Hepatocyte (in vitro differentiated cells): ENCODE data around the gene CCDC88C.

Source experiments
- CTCF ChIP-seq: fragments of 200-600 bp; sonication (generic); IDR thresholded peaks from 2 replicates; pipeline ENCODE4 v1.5.1; 2016; ENCODE audit warnings: antibody characterized with exemption, mild to moderate bottlenecking; ENCODE audit not compliant: poor library complexity
- EZH2 ChIP-seq: fragments of 200-600 bp; sonication (generic); IDR thresholded peaks from 2 replicates; pipeline ENCODE4 v1.6.1; 2016; ENCODE audit warnings: antibody characterized with exemption, mild to moderate bottlenecking, borderline replicate concordance
- EZH2phosphoT487 ChIP-seq: fragments of 200-600 bp; sonication (generic); IDR thresholded peaks from one replicate; pipeline ENCODE4 v1.6.1; 2018; ENCODE audit warnings: antibody characterized with exemption, mild to moderate bottlenecking, low read depth, moderate library complexity; ENCODE audit not compliant: unreplicated experiment, severe bottlenecking

GRCh38 chr14:91311284-91311662 lies 106.3 kb downstream of the CCDC88C start:
- no peak for TF ChIP-seq CTCF
- TF ChIP-seq EZH2: no peak
- TF ChIP-seq EZH2phosphoT487: no peak
